HG02870 (cell line): Measurements from ENCODE around the gene CAPZA3.
"Not testable (repeated sequence)": the region's sequence is repeated elsewhere in the genome, so short reads cannot be mapped to it uniquely, and the experiment has no call there.

Experiments
- ATAC-seq: cut with Tn5 transposase; IDR thresholded peaks from one replicate; pipeline ENCODE4 v1.9.1; 2021; ENCODE audit warnings: mild to moderate bottlenecking, moderate library complexity; ENCODE audit not compliant: unreplicated experiment

CAPZA3 gene

GRCh38 chr12:18737819-18738218, at the start of gene CAPZA3, which contains the start of gene PLCZ1:
TSS of gene CAPZA3 (plus strand) at chr12:18738119. CDS start at chr12:18738269, 150 bp downstream.
TSS of gene PLCZ1 (minus strand) at chr12:18738012. CDS start at chr12:18737371, 641 bp downstream.
- no peak for ATAC-seq

GRCh38 chr12:18689771-18690170, 48.1 kb upstream of the CAPZA3 start:
- no peak for ATAC-seq

DNA sequence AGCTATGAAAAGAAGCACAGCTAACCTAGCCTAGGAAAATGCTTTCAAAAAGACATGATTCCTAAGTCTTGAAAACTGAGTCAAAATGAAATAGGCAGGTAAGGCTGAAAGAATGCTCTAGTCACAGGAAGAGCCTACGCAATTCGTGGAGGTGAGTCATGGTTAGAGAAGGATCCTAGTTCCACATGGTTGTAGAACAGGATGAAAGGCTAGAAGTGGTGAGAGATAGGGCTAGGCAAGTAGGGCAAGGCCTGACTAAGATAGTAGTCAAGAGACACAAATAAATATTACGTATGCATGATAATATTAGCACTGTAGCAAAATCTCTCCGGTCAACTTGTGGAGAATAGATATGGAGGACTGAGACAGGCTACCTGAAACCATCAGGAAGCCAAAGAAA, 47.3 kb upstream of the CAPZA3 start:
- ATAC-seq = no peak

GRCh38 chr12:18693986-18694385, 43.9 kb upstream of the CAPZA3 start:
- not testable (repeated sequence) for ATAC-seq

DNA sequence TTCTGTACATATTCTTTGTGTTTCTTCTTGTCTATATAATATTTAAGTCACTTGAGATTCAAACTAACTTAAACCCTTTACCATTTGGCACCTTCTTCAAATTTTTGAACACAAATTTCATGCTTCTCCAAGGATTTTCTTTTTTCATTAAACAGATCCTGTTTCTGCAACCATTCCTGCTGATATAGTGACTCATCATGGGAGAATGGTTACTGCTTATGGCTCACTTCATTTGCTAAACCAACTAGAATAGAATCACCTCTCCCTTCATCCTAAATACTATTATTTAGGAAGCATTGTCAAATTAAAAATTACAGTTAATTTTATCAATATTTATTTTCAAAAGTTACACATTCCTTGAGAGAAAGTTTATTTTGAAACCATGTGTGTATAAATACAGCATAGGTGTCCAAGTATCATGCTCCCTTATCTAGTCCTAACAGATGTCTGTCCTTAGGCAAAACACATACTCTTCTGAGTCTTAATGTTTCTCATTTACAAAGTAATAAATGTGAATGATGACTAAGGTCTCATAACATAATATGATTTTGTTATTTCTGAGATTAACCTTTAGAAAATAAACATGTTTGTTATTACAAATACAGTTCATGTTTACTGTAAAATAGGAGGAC, 40.8 kb upstream of the CAPZA3 start:
- no peak for ATAC-seq

DNA sequence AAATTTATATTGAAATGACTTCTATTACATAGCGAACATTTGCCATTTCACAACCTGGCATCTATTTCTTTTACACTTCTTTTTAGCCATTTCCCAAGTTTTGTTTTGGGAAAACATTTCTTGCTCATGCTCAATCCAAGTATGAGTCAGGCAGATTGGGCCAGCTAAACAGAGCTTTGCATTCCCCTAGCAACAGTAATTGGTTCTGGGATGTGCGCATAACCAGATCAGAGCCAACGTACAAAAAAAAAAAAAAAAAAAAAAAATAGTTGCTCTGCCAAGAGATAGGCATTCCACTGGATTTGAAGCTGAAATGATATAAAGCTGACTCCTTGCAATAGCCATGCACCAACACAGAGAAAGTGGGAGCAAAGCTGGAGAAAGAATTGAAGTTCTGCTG, 37.6 kb upstream of the CAPZA3 start:
- ATAC-seq = no peak

DNA sequence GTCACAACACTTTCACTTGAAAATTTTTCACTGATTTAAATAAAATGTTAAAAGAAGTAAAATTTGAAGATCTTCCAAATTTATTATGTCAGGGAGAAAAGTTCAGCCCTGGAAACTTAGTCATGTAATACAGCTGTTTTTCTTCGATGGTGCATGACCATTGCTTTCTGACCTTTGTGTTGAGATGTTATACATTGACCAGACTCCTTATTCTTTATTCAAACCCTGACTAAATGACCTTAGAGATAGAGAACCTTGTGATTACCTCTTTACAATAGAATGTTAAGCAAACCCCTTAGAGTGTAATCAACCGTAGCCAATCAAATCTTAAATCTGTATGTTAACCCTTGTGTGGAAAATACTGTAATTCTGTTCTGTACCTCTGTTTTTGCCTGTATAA, 34.6 kb upstream of the CAPZA3 start:
- no peak for ATAC-seq

DNA sequence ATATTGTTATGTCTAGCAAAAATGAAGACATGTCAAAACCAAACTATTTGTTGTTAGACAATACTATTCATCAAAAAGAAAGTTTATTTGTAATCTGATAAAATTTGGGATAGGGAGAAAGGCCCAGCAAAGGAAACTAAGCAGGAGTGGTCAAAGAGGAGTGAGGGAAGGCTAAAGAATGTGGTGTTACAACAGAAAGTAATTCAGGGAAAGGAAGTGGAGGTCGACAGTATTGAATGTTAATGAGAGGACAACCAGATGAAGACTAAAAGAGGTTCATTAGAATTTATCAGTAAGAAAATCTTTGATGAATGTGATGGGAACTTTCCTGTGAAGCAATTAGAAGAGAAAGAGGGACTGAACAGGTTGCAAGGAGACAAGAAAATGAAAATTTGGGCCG, 34.0 kb upstream of the CAPZA3 start:
- ATAC-seq = no peak

DNA sequence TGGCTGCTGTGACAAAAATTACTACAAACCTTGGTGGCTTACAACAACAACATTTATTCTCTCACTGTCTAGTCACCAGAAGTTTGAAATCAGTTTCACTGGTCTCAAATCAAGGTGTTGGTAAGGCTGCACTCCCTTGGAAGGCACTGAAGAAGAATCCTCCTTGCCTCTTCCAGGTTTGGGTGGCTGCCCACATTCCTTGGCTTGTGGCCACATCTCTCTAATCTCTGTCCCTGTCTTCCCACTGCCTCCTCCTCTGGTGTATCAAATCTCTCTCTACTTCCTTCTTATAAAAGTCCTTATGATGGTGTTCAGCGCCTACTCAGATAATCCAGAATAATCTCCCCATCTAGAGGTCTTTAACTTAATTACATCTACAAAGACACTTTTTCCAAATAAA, 31.1 kb upstream of the CAPZA3 start:
- ATAC-seq = no peak

DNA sequence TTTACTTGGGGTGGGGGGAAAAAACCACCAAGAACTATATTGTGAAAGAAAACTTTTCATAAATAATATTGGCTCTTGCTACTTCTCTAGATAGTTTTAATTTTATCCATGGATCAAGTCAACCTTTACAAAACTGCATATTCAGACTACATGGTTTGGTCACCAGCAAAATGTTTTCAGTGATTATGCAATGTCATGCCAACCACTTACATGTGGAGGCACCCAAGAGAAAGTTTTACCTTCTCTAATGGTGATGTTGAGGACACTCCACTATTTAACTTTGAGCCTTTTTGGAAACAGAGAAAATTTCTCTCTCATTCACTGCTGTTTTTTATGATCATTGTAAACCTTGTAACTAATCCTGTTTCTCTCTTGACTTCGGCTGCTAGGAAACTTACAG, 21.7 kb upstream of the CAPZA3 start:
- ATAC-seq = no peak

DNA sequence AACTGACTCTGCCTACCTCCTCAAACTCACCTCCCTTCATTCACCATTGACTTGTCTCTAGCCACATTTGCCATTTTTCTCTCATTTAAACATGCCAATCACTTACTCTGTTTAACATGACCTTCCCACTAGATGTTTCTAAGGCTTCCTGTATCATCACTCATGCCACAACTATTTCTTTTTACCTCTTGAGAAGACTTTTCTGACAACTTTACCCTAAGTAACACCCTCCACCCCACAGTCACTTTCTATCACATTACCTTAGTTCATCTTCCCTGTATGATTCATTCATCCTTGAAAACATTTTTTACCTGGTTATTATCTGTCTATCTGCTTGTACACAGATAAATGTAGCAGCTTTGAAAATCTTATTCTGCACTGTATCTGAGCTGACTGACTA, 19.5 kb upstream of the CAPZA3 start:
- no peak for ATAC-seq

DNA sequence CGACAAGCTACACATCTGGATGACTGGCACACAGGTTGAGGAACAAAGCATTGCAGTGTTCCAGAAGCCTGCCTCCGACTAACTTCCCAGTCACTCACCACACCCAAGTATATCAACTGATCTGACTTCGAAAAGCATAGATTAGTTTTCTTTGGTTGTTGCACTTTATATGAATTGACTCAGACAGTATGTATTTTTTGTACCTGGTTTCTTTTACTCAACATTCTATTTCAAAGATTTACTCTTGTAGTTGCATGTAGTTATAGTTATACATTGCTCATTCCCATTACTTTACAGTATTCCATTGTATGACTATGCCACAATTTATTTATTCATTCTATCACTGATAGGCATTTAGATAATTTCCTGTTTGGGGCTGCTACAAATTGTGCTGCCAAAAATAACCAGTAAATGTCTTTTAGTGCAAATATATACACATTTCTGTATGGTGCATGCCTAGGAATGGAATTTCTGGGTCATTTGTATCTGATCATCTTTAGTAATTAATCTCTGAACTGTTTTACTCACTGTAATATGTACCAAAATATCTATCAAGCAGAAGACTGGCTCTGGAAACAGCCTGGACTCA, 17.9 kb upstream of the CAPZA3 start:
- ATAC-seq = no peak

DNA sequence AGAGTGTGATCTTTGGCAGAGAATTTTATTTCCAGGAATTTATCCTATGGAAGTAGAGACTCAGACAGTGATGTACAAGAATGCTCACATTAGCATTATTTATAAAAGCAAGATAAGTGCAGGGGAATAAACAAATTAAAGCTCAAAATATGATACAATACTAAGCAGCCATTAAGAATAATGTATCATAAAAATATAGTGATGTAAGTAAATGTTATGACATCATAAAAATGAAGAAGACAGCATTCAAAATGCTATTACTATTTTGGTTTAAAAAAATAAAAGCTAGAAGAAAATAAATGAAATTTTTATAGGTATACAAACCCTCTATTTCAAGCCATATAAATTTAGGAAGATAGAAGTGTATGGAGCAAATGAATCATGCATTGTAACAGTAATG, 17.2 kb upstream of the CAPZA3 start:
- no peak for ATAC-seq

DNA sequence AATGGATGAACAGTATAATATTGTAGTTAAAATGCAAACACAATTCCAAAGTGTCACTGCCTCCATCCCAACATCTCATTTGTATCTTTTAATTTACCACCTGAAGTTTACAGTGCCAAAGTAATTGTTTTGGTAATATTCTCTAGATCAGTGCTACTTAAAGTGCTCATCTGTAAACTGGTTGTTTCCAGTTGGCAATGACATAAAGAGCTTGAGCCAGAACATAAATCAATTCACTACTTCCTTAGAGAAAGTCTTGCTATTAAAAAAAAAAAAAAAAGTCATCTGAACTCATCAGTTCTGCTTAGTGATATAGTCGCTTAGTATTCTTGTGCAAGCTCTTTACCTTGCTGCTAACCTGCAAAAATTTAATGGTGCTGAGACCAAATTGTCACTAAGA, 16.5 kb upstream of the CAPZA3 start:
- no peak for ATAC-seq

- ATAC-seq = no peak
Measured at GRCh38 chr12:18723752-18724151, 14.2 kb upstream of the CAPZA3 start.

GRCh38 chr12:18731156-18731555, 6.8 kb upstream of the CAPZA3 start:
- no peak for ATAC-seq

GRCh38 chr12:18747895-18748294, 10.0 kb downstream of the CAPZA3 start:
- ATAC-seq = no peak

DNA sequence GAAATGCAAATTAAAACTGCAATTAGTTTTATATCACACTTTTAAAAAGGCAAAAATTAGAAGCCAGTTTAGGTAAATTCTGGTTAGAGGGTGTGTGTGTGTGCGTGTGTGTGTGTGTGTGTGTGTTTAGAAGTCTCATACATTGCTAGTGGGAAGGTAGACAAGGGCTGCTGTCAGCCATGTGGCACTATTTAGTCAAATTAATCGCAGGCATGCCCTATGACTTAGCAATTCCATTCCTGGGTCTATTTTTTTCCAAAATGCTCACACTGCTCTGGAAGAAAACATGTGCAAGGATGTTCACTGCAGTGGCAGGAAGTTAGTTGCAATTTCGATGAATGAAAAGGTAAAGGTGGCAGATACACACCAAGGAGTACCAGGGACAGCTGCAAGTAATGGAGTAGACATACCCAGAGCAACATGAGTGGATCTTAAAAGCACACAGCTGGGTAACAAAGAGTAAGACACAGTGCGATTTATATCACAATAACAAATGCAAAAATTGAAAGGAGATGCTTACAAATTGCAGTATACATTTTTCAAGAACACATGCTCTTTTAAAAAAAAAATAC, 11.6 kb downstream of the CAPZA3 start:
- no peak for ATAC-seq

- no peak for ATAC-seq
Measured at GRCh38 chr12:18750085-18750484, 12.2 kb downstream of the CAPZA3 start.

GRCh38 chr12:18751866-18752265, 13.9 kb downstream of the CAPZA3 start:
- ATAC-seq = no peak

DNA sequence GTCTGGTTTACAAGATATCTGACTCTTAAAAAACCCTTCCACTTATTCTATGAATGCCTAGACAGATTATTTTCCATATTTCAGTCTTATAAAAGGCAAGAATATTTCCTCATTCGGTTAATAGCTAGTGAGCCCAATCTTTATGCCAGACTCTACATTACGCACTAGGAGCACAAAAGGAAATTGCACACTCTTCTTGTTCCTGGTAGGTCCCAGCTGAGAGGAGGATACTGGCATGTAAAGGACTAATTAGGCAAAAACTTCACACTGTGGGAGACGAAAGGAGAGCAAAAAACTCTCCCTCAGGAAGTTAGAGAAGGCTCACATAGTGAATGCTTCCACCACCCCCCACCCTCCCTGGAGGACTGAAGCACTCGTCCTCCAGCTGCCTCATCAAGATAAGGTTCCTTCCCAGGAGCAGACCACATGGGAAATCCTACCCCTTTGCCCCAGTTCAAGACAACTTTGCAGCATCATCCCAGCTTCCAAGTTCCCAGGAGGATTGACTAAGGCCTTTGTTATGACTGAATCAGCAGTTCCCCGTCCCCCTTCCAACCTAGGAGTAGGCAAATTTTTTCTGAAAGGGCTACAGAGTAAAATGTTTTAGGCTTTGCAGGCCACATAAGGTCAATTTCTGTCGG, 14.5 kb downstream of the CAPZA3 start:
- no peak for ATAC-seq

GRCh38 chr12:18752947-18753346, 15.0 kb downstream of the CAPZA3 start:
- no peak for ATAC-seq
